GM20000 (cell line): Measurements from ENCODE around the gene ELK1.

Experiments used
- DNase-seq: peaks from one replicate; pipeline ENCODE4 v3.0.0; 2012; ENCODE audit warnings: low spot score
- TF ChIP-seq, protein P1 (sequence below): IDR thresholded peaks from 2 replicates; pipeline ENCODE4 v1.5.1; 2012; ENCODE audit warnings: mild to moderate bottlenecking, control low read depth; ENCODE audit errors: extremely low read depth, missing control alignments

The ELK1 gene

DNA sequence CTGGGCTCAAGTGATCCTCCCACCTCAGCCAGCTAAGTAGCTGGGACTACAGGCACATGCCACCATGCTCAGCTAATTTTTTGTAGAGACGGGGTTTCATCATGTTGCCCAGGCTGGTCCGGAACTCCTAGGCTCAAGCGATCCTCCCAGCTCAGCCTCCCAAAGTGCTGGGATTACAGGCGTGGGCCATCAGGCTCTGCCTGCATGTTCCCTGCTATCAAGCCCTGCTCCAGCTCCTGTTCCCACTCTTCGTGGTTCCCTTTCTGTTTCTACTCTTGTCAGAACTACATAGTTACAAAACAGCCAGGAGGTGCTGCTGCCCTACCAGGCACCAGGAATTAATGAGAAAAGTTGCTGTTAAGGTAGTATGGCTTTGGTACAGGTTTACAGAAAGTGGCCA is 59.4 kb downstream of the ELK1 start:
- DNase-seq = no peak
- TF ChIP-seq, protein P1, sequence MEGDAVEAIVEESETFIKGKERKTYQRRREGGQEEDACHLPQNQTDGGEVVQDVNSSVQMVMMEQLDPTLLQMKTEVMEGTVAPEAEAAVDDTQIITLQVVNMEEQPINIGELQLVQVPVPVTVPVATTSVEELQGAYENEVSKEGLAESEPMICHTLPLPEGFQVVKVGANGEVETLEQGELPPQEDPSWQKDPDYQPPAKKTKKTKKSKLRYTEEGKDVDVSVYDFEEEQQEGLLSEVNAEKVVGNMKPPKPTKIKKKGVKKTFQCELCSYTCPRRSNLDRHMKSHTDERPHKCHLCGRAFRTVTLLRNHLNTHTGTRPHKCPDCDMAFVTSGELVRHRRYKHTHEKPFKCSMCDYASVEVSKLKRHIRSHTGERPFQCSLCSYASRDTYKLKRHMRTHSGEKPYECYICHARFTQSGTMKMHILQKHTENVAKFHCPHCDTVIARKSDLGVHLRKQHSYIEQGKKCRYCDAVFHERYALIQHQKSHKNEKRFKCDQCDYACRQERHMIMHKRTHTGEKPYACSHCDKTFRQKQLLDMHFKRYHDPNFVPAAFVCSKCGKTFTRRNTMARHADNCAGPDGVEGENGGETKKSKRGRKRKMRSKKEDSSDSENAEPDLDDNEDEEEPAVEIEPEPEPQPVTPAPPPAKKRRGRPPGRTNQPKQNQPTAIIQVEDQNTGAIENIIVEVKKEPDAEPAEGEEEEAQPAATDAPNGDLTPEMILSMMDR = no peak

- TF ChIP-seq, protein P1 = no peak
- DNase-seq = no peak
Observed at GRCh38 chrX:47587906-47588735, 62.2 kb downstream of the ELK1 start.

DNA sequence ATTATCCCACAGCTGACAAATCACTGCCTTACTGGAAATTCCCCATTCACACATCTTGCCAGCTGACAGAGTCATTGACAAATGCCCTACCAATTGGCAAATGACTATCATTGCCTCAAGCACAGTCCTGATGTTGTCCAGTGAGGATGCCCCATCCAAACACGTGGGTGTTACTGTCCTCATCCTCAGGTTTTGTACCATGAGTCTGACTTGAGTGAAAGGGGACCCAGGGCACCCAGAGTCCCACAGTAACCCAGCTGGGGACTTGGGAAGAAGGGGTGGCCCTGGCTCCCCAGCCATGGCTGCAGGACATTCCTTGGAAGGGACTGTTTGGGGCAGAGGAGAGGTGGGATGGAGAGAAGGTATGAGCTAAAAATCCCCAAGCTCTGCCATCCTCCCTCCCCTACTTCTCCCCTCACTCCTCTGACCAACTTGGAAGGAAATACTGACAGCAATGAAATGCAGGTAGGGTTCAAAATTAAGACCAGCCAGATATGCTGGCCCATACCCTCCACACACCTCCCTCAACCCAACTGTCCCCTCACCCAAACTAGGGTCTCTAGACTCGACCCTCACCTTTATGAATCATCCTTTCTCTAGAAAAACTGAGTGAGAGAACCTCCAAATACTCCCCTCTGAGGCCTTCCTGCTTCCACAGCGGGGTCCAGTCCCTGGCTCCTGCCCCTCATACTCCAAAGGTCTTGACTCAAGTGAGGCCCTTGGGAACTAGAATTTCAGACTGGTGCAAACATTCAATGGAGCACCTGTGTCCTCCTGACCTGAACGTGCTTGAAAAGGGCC is 63.1 kb downstream of the ELK1 start:
- no peak for DNase-seq
- TF ChIP-seq, protein P1 = no peak

DNA sequence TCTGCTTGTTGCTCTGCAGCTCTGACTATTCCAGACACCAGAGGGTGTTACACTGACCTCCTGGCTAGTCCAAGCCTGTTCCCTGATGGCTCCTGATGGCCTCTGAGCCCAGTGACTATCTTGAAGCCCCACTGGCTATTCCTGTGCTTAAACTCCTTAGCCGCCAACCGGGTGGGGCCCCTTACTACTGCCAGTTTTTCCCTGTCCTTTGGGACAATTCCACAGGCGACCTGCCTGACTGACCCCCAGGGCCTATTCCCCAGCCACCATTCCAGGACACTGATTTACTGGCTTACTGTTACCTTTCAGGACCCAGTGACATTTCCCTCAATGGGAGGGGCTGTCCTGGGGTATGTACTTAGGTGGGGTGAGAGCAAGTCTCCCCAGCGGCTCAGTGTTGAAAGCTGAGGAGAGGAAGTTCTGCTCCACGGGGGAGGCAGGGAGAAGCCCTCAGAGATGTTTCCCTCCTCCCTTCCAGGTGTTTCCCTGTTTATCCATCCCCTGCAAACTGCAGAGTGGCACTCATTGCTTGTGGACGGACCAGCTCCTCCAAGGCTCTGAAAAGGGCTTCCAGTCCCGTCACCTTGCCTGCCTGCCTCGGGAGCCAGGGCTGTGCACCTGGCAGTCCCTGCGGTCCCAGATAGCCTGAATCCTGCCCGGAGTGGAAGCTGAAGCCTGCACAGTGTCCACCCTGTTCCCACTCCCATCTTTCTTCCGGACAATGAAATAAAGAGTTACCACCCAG is 64.1 kb downstream of the ELK1 start:
- TF ChIP-seq, protein P1 = no peak
- DNase-seq = no peak
